Aorta (tissue), 5 donors: ENCODE measurements around the gene VWCE. TPM values are rescaled to one million over a fixed set of nuclear protein-coding genes. Genes with fewer than 3 reads are reported as not detected.

Source experiments
- ATAC-seq: fragments of 200-7000 bp; cut with Tn5 transposase; one replicate; pipeline ENCODE4 v1.9.1; 2022; ENCODE audit warnings: moderate library complexity; ENCODE audit not compliant: low FRiP score
- DNase-seq, 2 donors: peaks; one replicate each; pipeline ENCODE4 v3.0.0-alpha.2; 2020
- H3K27ac ChIP-seq, 2 donors: one replicate each; pipeline ENCODE4 v1.5.1; 2013; ENCODE audit warnings: low read length in 2 of 2, mild to moderate bottlenecking in 2 of 2, moderate library complexity in 2 of 2, control low read depth in 1 of 2, inconsistent platforms in 1 of 2, low read depth in 1 of 2
- H3K27me3 ChIP-seq, 2 donors: one replicate each; pipeline ENCODE4 v1.6.1; 2013; ENCODE audit warnings: control low read depth in 1 of 2, low read length in 1 of 2, mild to moderate bottlenecking in 1 of 2, moderate library complexity in 1 of 2; ENCODE audit not compliant: insufficient read depth in 2 of 2, control insufficient read depth in 1 of 2
- H3K36me3 ChIP-seq, 2 donors: one replicate each; pipeline ENCODE4 v1.6.1; 2013; ENCODE audit warnings: control low read depth in 1 of 2, low read length in 1 of 2, mild to moderate bottlenecking in 1 of 2; ENCODE audit not compliant: insufficient read depth in 2 of 2, control insufficient read depth in 1 of 2
- H3K4me1 ChIP-seq, 2 donors: one replicate each; pipeline ENCODE4 v1.6.1; 2013; ENCODE audit warnings: low read length in 2 of 2, control low read depth in 1 of 2, mild to moderate bottlenecking in 1 of 2, moderate library complexity in 1 of 2; ENCODE audit not compliant: insufficient read depth in 2 of 2, control insufficient read depth in 1 of 2
- H3K4me3 ChIP-seq, 2 donors: one replicate each; pipeline ENCODE4 v1.5.1; 2013; ENCODE audit warnings: low read length in 2 of 2, control low read depth in 1 of 2, mild to moderate bottlenecking in 1 of 2
- H3K9me3 ChIP-seq: one replicate; pipeline ENCODE4 v1.6.1; 2013; ENCODE audit warnings: mild to moderate bottlenecking, low read length; ENCODE audit not compliant: control insufficient read depth
- WGBS, 2 donors: extraction: QIAGEN DNeasy Blood & Tissue Kit; methylation state at CpG; one replicate each; pipeline ENCODE4 v1.1.7; 2013; 5-methylcytosine and 5-hydroxymethylcytosine counted together
- intact Hi-C, 2 donors: fragments of 100-400 bp; cut with DNase I; formaldehyde crosslinking; loops; one replicate each; pipeline versions ENCODE4 v1.14.2 to v1.15.0; 2022
- polyA plus RNA-seq, 2 donors: library from polyadenylated mRNA; stranded (reverse); fragments of 200-250 nt; gene quantifications; one replicate each; pipeline ENCODE4 v1.2.3, GENCODE V29; 2013
- total RNA-seq, 2 donors: library from RNA; stranded (reverse); fragmentation: NEBNext Ultra II Directional; extraction: Animal tissue kit (Norgen Biotek cat#: 25700); gene quantifications; one replicate each; pipeline ENCODE4 v1.2.1, GENCODE V29; 2021
- donor health status: healthy with polysubstance abuse.
- donor health status: Bipolar disorder and iron deficiency.
- donor health status: DM: no; HTN: no; CAD: no.
- donor health status: DM: no; HTN: no; CAD: no.
- donor health status: DM: yes; HTN: yes; CAD: no.

Gene VWCE
- total and polyA plus RNA-seq, 4 donors = 2.0 to 5.6 (median 3.0) TPM; not detected in 1

GRCh38 chr11:61293867-61294716, 1.0 kb downstream of the VWCE start:
- WGBS, 2 donors = 1% methylated on average over 38 to 60 of the region's 60 CpGs
- H3K9me3 ChIP-seq = no peaks in the 10 kb centered on the region
- H3K4me1 ChIP-seq = peaks cover 0 to 3% of the 10 kb centered on the region in 2 donors
- H3K36me3 ChIP-seq = peaks cover 0 to 2% of the 10 kb centered on the region in 2 donors
- H3K27me3 ChIP-seq = no peaks in the 10 kb centered on the region
- intact Hi-C loops = no loop called here
- DNase-seq (peak; percentile 58 to 89), ATAC-seq (peak; percentile 48)
- H3K27ac ChIP-seq = no peak overlapping the region
- peak overlapping the region in 1 of 2 donors; percentile 36 for H3K4me3 ChIP-seq

DNA sequence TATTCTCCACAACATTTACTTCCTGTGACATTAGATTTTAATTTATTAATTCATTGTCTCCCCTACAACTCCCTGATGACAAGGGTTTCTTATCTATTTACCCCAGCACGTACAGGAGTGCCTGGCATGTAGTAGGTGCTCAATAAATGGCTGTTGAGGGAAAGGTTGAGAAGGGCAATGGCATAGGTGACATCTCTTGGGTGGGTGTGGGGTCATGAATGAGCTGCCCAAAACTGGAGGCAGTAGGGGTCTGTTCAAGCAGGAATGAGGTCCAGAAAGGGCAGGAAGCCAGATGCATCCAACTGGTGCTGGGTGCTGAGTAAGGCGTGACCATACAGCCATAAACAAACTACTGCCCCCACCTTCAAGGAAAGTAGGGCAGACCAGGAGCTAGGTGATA, 2.8 kb downstream of the VWCE start:
- Histone ChIP-seq H3K27me3 (no peaks in the 10 kb centered on the region), H3K9me3 (no peaks in the 10 kb centered on the region), H3K27ac (no peak overlapping the region), H3K4me1 (no peaks in the 10 kb centered on the region), H3K4me3 (no peak overlapping the region), H3K36me3 (no peaks in the 10 kb centered on the region)
- 92% methylated on average over 2 of the region's 2 CpGs for WGBS, 2 donors
- DNase-seq = no peak
- no peak for ATAC-seq
- intact Hi-C loops = no loop called here

DNA sequence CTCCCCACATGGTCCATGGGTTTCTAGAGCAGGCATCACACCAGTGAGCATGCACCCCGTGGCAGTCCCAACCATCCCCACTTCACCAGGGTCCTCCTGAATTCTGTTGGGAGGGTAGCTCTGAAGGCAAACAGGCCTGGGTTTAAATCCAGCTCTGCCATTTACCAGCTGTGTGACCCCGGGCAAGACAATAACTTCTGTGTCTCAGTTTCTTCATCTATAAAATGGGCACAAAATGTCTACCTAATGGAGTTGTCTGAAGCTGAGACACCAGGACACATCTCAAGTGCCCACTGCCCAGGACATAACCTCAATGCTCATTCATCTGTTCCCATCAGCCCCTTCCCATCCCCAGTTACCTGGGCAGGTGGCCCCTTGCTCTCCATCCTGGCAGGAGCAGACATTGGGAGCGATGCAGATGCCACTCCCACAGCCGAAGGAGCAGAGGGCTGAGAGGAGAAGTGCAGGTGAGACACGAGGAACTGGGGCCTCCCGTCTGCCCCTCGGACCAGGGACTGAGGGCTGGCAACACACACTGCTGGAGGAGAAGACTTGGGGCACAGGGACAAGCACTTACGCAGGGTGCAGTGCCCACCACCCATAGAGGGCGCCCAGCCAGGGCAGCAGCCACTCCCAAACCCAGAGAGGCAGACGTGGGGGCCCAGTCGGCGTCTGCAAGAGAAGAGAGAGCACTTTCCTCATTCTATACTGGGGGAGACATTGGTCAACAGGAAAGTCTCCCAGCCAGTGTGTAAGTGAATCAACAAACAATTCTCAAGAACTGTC, 4.0 kb downstream of the VWCE start:
- intact Hi-C loops = no loop called here
- ATAC-seq (no peak), DNase-seq (no peak)
- no peaks in the 10 kb centered on the region for H3K36me3 ChIP-seq
- H3K27ac ChIP-seq = no peak overlapping the region
- no peaks in the 10 kb centered on the region for H3K4me1 ChIP-seq
- 88 to 89% methylated on average over 12 of the region's 12 CpGs for WGBS, 2 donors
- H3K4me3 ChIP-seq = no peak overlapping the region
- H3K9me3 ChIP-seq = no peaks in the 10 kb centered on the region
- no peaks in the 10 kb centered on the region for H3K27me3 ChIP-seq

DNA sequence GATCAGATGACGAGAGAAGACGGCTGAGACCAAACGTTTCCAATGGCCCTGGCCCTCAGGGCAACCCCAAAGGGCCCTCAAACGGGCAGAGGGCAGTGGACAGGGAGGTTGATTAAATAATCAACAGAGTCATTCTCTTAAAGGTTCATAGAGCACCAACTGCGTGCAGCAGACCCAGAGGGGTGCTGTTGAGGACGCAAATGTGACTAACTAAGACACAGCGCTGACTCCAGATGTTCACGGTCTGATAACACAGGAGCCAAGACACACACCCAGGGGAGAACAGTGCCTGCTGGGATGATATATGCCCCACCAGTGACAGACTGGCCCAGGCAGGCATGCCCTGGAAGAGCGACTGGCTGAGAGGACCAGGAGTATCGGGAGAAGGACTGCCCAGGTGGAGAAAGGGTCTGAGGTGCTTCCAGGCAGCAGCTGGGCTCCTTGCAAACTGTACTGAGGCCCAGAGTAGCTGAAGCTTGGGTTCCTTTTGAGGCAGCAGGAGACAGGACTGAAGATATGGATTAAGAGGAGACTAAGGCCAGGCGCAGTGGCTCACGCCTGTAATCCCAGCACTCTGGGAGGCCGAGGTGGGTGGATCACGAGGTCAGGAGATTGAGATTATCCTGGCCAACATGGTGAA, 7.7 kb downstream of the VWCE start:
- no peaks in the 10 kb centered on the region for H3K36me3 ChIP-seq
- H3K4me3 ChIP-seq = no peak overlapping the region
- 86 to 89% methylated on average over 14 of the region's 14 CpGs for whole genome bisulfite sequencing, 2 donors
- no peaks in the 10 kb centered on the region for H3K4me1 ChIP-seq
- no peaks in the 10 kb centered on the region for H3K27me3 ChIP-seq
- H3K27ac ChIP-seq = no peak overlapping the region
- DNase-seq (no peak), ATAC-seq (no peak)
- intact Hi-C loops = no loop called here
- H3K9me3 ChIP-seq = no peaks in the 10 kb centered on the region

DNA sequence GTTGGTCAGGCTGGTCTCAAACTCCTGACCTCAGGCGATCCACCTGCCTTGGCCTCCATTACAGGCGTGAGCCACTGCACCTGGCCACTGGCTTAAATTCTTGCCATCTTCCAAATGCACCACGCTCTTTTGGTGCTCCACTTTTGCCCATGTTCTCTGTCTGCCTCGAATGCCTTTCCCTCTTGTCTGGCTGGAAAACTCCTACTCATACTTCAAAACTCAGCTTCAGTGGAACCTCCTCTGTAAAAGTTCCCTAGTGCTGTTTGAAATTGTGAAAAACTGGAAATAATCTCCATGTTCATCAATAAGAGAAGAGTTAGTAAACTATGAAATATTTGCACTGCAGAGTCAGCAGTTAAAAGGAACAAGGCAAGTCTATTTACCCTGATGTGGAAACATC, 11.5 kb downstream of the VWCE start:
- ATAC-seq (no peak), DNase-seq (no peak)
- H3K9me3 ChIP-seq = no peaks in the 10 kb centered on the region
- no peaks in the 10 kb centered on the region for H3K4me1 ChIP-seq
- H3K27me3 ChIP-seq = no peaks in the 10 kb centered on the region
- no peak overlapping the region for H3K27ac ChIP-seq
- no peak overlapping the region for H3K4me3 ChIP-seq
- no peaks in the 10 kb centered on the region for H3K36me3 ChIP-seq
- intact Hi-C loops = no loop called here
- WGBS, 2 donors = 91 to 97% methylated on average over 4 of the region's 4 CpGs

GRCh38 chr11:61281581-61282250, 13.4 kb downstream of the VWCE start:
- H3K9me3 ChIP-seq = no peaks in the 10 kb centered on the region
- DNase-seq (peak in 1 of 2 donors; percentile 84), ATAC-seq (peak; percentile 55)
- no peak overlapping the region for H3K27ac ChIP-seq
- no peaks in the 10 kb centered on the region for H3K36me3 ChIP-seq
- intact Hi-C loops = no loop called here
- no peak overlapping the region for H3K4me3 ChIP-seq
- WGBS, 2 donors = 45% methylated on average over 30 to 35 of the region's 35 CpGs
- H3K4me1 ChIP-seq = no peaks in the 10 kb centered on the region
- no peaks in the 10 kb centered on the region for H3K27me3 ChIP-seq

GRCh38 chr11:61280883-61281580, 14.1 kb downstream of the VWCE start:
- no peaks in the 10 kb centered on the region for H3K9me3 ChIP-seq
- H3K36me3 ChIP-seq = no peaks in the 10 kb centered on the region
- peak; percentile 5 for ATAC-seq
- no peak for DNase-seq
- H3K27ac ChIP-seq = no peak overlapping the region
- H3K4me1 ChIP-seq = no peaks in the 10 kb centered on the region
- H3K27me3 ChIP-seq = no peaks in the 10 kb centered on the region
- WGBS, 2 donors = 91% methylated on average over 20 of the region's 20 CpGs
- H3K4me3 ChIP-seq = no peak overlapping the region
- intact Hi-C loops = no loop called here
